Right cardiac atrium (tissue), 5 donors: ENCODE results near the gene ZBTB47. TPM values are rescaled to one million over a fixed set of nuclear protein-coding genes. Genes with fewer than 3 reads are reported as not detected.

Source experiments
- ATAC-seq, 2 donors: fragments of 200-7000 bp; cut with Tn5 transposase; one replicate each; pipeline versions ENCODE4 v1.8.0 to v1.9.1; 2020; ENCODE audit warnings: moderate library complexity in 2 of 2, mild to moderate bottlenecking in 1 of 2
- DNase-seq, 3 donors: peaks; one replicate each; pipeline ENCODE4 v3.0.0-alpha.2; 2020
- H3K27ac ChIP-seq: one replicate; pipeline ENCODE4 v1.5.1; 2013; ENCODE audit warnings: mild to moderate bottlenecking, low read length, control low read depth, moderate library complexity
- H3K27me3 ChIP-seq: one replicate; pipeline ENCODE4 v1.6.1; 2013; ENCODE audit not compliant: control insufficient read depth, insufficient read depth
- H3K4me1 ChIP-seq: one replicate; pipeline ENCODE4 v1.6.1; 2013; ENCODE audit warnings: low read length; ENCODE audit not compliant: control insufficient read depth, insufficient read depth
- H3K4me3 ChIP-seq: one replicate; pipeline ENCODE4 v1.5.1; 2013; ENCODE audit warnings: low read length, control low read depth
- H3K9me3 ChIP-seq: one replicate; pipeline ENCODE4 v1.6.1; 2013; ENCODE audit warnings: low read length; ENCODE audit not compliant: control insufficient read depth
- WGBS: extraction: QIAGEN DNeasy Blood & Tissue Kit; methylation state at CpG from one replicate; pipeline ENCODE4 v1.1.7; 2013; 5-methylcytosine and 5-hydroxymethylcytosine counted together
- intact Hi-C, 4 donors: fragments of 100-400 bp; cut with DNase I; formaldehyde crosslinking; loops; one replicate each; pipeline versions ENCODE4 v1.11.0 to v1.14.0; 2022 to 2023
- polyA plus RNA-seq: library from polyadenylated mRNA; stranded (reverse); fragments of 200-250 nt; gene quantifications from one replicate; pipeline ENCODE4 v1.2.3, GENCODE V29; 2013
- total RNA-seq, 4 donors: library from RNA; stranded (reverse); fragmentation: NEBNext Ultra II Directional; extraction: Animal tissue kit (Norgen Biotek cat#: 25700); gene quantifications; one replicate each; pipeline ENCODE4 v1.2.1, GENCODE V29; 2021
- donor health status: healthy with polysubstance abuse.
- donor health status: DM: no; HTN: yes; CAD: no.
- donor health status: DM: no; HTN: no; CAD: no.
- donor health status: DM: no; HTN: yes; CAD: no; lungs with severe emphysema.
- donor health status: DM: yes; HTN: yes; CAD: no.

The ZBTB47 gene
- total and polyA plus RNA-seq, 5 donors = 99.5 to 141 (median 113) TPM

DNA sequence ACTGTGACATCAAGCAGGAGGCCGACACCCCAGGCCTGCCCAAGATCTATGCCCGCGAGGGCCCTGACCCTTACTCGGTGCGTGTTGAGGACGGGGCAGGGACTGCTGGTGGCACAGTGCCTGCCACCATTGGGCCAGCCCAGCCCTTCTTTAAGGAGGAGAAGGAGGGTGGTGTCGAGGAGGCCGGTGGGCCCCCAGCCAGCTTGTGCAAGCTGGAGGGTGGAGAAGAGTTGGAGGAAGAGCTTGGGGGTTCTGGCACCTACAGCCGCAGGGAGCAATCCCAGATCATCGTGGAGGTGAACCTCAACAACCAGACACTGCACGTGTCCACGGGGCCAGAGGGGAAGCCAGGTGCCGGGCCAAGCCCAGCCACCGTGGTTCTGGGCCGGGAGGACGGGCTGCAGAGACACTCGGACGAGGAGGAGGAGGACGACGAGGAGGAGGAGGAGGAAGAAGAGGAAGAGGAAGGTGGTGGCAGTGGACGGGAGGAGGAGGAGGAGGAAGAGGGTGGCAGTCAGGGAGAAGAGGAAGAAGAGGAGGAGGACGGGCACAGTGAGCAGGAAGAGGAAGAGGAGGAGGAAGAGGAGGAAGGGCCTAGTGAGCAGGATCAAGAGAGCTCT is 5.4 kb downstream of the ZBTB47 start:
- Histone ChIP-seq H3K27ac (peak overlapping the region; percentile 18), H3K27me3 (no peaks in the 10 kb centered on the region), H3K4me1 (peaks cover 3% of the 10 kb centered on the region), H3K4me3 (no peak overlapping the region), H3K9me3 (no peaks in the 10 kb centered on the region)
- intact Hi-C loops = loop anchor here in 3 of 4 donors (5.0 to 10.0 kb wide), 3 partner anchors 54 to 86 kb away; partner anchors contain the start of gene NKTR (in 2 of the 3)
- DNase-seq = peak in 2 of 3 donors; percentile 54 to 68
- no peak for ATAC-seq
- 54% methylated on average over 22 of the region's 22 CpGs for WGBS

DNA sequence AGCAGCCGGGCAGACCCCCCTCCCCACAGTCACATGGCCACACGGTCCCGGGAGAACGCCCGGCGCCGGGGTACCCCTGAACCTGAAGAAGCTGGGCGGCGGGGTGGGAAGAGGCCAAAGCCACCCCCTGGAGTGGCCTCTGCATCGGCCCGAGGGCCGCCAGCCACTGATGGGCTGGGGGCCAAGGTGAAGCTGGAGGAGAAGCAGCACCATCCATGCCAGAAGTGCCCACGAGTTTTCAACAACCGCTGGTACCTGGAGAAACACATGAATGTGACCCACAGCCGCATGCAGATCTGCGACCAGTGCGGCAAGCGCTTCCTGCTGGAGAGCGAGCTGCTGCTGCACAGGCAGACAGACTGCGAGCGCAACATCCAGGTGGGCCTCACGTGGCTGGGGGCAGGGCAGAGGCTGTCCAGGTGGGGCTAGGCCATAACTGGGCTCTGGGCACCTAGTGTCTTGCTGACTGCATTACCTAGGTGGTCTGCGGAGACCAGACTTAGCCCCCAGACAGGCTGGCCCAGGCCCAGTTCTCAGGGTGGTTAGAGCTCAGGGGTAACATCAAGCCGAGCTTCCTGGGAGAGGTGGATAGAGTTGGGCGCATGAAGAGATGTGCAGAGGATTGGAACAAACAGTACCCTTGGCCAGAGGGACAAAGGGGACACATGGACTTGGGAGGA is 6.1 kb downstream of the ZBTB47 start:
- ATAC-seq = no peak
- 67% methylated on average over 25 of the region's 25 CpGs for WGBS
- intact Hi-C loops = loop anchor here (5.0 to 10.0 kb wide), 4 partner anchors 55 to 88 kb away; partner anchors contain the start of gene NKTR (in 2 of the 4)
- H3K4me1 ChIP-seq = peaks cover 3% of the 10 kb centered on the region
- H3K27me3 ChIP-seq = no peaks in the 10 kb centered on the region
- H3K27ac ChIP-seq = peak overlapping the region; percentile 76
- peak in 2 of 3 donors; percentile 65 to 74 for DNase-seq
- no peaks in the 10 kb centered on the region for H3K9me3 ChIP-seq
- no peak overlapping the region for H3K4me3 ChIP-seq

DNA sequence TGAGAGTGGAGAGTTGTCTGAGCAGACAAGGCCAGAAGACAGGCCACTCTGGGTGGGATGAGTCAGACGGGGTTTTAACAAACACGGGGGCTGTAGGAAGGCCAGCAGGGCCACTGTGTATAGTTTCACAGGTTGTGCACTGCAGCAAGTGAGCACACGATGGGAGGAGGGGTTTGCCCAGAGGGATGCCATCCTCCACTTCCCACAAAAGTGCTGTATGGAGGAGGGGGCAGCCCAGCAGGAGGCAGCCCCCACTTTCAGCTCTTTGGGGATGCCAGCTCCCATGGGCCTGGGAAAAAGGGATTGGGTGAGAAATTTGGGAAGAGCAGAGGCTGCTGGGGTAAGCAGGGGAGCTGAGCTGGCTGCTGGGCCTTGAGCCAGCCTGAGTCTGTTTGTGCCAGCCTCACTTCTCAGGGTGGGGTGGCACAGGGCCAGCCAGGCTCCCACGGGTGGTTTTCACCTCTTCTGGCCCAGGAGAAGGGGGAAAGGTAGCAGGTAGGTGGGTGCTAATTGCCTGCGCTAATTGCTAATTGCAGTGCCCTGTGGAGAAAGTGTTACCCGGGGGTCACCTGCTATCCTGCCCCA is 6.7 kb downstream of the ZBTB47 start:
- peak in 2 of 3 donors; percentile 83 to 84 for DNase-seq
- Histone ChIP-seq H3K4me1 (peaks cover 3% of the 10 kb centered on the region), H3K9me3 (no peaks in the 10 kb centered on the region), H3K27me3 (no peaks in the 10 kb centered on the region), H3K4me3 (no peak overlapping the region), H3K27ac (peak overlapping the region; percentile 76)
- WGBS = 52% methylated on average over 6 of the region's 6 CpGs
- no peak for ATAC-seq
- intact Hi-C loops = loop anchor here in 1 of 4 donors (5.0 kb wide), 1 partner anchor 87 kb away; no protein-coding TSS in a partner anchor

DNA sequence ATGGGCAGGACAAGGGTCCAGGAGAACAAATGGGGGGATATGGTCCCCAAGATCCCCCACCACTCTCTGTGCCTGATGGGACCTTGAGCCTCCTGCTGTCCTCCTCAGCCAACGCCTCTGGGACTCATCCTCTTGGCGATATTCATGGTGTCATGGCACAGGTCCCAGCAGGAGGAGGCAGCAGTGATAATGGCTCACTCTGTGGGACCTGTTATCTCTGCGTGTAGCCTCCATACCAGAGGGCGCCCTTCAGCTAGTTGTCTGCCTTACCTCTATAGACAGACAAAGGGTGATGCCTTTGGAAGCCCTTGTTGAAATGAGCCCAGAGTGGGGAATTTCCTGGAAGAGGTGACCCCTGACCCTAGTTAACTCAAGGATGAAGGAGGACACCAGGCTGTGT is 7.4 kb downstream of the ZBTB47 start:
- intact Hi-C loops = loop anchor here in 1 of 4 donors (5.0 kb wide), 1 partner anchor 86 kb away; no protein-coding TSS in a partner anchor
- Histone ChIP-seq H3K4me3 (no peak overlapping the region), H3K27me3 (no peaks in the 10 kb centered on the region), H3K4me1 (no peaks in the 10 kb centered on the region), H3K9me3 (no peaks in the 10 kb centered on the region), H3K27ac (peak overlapping the region; percentile 76)
- DNase-seq (peak in 2 of 3 donors; percentile 79 to 81), ATAC-seq (peak; percentile 22 to 41)
- WGBS = 52% methylated on average over 4 of the region's 4 CpGs

DNA sequence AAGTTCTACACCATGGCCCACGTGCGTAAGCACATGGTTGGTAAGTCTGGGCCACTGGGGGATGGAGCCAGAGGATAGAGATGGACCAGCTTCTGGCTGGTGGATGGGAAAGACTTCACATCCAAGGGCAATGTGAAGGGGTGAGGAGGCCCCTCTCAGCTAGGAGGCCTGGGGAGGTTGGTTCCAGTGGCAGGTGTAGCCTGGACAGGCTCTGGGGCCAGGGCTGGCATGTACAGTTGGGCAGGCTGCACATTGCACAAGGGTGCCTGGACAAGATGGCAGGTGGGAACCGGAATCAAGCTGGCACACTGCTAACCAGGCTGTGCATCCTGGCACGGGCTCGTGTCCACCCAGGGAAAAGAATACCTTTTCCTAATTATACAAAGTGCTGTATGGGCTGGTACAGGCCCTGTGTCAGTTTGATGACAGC is 8.1 kb downstream of the ZBTB47 start:
- Histone ChIP-seq H3K4me3 (no peak overlapping the region), H3K27me3 (no peaks in the 10 kb centered on the region), H3K9me3 (no peaks in the 10 kb centered on the region), H3K4me1 (peaks cover 3% of the 10 kb centered on the region), H3K27ac (peak overlapping the region; percentile 51)
- WGBS = 89% methylated on average over 5 of the region's 5 CpGs
- DNase-seq (no peak), ATAC-seq (no peak)
- intact Hi-C loops = loop anchor here in 1 of 4 donors (5.0 kb wide), 1 partner anchor 86 kb away; no protein-coding TSS in a partner anchor

DNA sequence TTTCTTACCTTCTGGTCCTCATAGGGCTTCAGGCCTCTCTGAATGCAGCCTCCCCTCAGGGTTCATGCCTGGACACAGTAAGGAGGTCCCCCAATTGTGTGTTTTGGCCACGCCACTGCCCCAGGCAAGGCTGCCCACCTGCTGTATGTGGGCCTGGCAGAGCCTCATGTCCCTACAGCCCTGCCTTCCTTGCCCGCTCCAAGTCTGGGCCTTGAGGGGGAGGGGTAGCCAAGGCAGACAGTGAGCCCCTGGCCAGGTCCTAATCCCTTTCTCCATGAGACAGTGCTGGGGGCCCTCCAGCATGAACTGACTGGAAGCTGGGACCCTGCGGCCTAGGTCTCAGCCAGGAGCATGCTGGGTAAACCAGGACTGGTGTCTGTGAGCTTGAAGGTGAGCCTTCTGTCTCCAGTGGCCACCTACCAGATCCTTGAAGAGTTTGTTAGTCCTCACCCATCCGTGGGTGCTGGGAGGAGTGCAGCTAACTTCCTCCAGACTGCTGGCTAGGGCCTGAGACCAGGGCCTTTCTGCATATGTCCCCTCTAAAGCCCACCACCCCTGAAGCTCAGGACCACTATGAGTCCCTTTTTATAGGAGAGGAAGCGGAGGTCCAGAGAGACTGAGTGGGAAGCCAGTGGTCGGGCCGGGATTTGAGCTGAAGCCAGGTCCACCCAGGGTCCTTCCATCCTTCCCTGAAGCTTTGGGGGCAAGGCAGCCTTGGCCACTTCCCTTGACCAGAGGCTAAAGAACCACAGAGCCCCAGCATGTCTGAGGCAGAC is 8.7 kb downstream of the ZBTB47 start:
- H3K9me3 ChIP-seq = no peaks in the 10 kb centered on the region
- intact Hi-C loops = loop anchor here in 1 of 4 donors (5.0 kb wide), 1 partner anchor 85 kb away; no protein-coding TSS in a partner anchor
- 85% methylated on average over 7 of the region's 7 CpGs for WGBS
- DNase-seq (no peak), ATAC-seq (no peak)
- H3K4me3 ChIP-seq = no peak overlapping the region
- peaks cover 5% of the 10 kb centered on the region for H3K4me1 ChIP-seq
- no peaks in the 10 kb centered on the region for H3K27me3 ChIP-seq
- no peak overlapping the region for H3K27ac ChIP-seq

DNA sequence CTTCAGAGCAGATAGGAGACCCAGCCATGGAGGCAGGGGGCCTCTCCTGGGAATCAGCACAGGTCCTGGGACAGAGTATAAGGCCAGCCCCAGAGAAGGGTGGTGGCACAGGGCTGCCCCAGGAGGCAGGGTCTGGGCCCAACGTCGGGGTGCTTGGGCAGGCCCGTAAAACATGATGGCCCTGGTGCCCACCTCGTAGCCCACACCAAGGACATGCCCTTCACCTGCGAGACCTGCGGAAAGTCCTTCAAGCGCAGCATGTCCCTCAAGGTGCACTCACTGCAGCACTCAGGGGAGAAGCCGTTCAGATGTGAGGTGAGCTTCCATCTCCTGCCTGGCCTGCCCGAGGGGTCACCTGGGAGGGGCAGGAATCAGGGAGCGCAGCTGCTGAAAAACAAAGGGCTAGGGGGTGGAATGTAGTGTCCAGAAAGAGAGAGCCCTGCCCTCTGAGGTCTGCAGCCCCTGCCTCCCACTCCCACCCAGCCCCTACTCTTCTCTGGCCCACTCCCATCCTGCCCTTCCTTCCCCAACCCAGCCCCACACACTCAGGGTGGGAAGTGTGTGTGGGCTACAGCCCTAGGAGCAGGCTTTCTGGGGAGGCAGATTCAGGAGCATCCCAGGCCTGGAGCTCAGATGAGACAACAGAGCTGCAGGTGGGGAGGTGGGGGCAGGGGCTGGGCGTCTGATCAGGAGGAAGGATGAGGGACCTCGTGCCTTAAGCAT is 9.5 kb downstream of the ZBTB47 start:
- no peak overlapping the region for H3K4me3 ChIP-seq
- no peak overlapping the region for H3K27ac ChIP-seq
- H3K9me3 ChIP-seq = no peaks in the 10 kb centered on the region
- H3K27me3 ChIP-seq = no peaks in the 10 kb centered on the region
- intact Hi-C loops = loop anchor here in 1 of 4 donors (5.0 kb wide), 1 partner anchor 84 kb away; no protein-coding TSS in a partner anchor
- no peak for ATAC-seq
- DNase-seq = peak in 1 of 3 donors; percentile 56
- WGBS = 86% methylated on average over 12 of the region's 12 CpGs
- H3K4me1 ChIP-seq = peaks cover 5% of the 10 kb centered on the region

DNA sequence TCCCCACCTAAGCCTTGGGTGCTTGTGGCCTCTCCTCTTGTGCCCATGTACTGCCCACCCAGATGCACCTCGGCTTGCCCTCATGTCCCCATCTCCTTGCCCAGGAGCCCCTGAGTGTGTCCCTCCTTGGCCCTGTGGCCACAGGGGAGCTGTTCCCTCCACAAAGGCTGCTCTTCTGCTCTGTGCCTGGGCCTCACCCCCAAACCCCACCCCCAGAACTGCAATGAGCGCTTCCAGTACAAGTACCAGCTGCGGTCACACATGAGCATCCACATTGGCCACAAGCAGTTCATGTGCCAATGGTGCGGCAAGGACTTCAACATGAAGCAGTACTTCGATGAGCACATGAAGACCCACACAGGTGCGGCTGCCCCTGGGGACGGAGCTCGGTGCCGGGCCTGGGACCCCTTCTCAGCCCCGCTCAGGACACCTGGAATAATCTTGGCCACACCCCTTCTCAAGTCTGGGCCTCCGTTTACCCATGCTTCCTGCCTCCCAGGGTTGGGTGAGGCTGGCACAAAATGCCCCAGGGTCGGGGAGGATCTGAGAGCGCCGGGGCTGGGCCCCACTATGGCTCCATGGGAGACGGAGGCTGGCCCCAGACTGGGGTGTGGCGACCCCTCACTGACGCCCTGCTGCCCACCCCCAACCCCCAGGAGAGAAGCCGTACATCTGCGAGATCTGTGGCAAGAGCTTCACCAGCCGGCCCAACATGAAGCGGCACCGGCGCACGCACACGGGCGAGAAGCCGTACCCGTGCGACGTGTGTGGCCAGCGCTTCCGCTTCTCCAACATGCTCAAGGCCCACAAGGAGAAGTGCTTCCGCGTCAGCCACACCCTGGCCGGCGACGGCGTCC is 10.3 kb downstream of the ZBTB47 start:
- Histone ChIP-seq H3K4me3 (no peak overlapping the region), H3K27ac (no peak overlapping the region), H3K9me3 (no peaks in the 10 kb centered on the region), H3K4me1 (peaks cover 5% of the 10 kb centered on the region), H3K27me3 (no peaks in the 10 kb centered on the region)
- intact Hi-C loops = loop anchor here in 1 of 4 donors (5.0 kb wide), 1 partner anchor 83 kb away; no protein-coding TSS in a partner anchor
- 87% methylated on average over 38 of the region's 38 CpGs for whole genome bisulfite sequencing
- DNase-seq (peak in 2 of 3 donors; percentile 64 to 65), ATAC-seq (no peak)

DNA sequence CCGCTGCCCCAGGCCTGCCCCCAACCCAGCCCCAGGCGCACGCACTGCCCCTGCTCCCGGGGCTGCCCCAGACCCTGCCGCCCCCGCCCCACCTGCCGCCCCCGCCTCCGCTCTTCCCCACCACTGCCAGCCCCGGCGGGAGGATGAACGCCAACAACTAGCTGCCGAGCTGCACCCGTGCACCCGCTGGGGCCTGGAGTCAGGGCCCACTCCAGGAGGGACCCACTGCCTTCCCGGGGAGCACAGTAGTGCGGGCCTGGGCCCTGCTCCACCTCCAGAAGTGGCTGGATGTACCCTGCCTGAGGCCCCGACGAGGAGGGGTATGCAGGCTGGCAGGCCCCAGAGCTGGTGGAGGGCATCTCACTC is 10.9 kb downstream of the ZBTB47 start:
- intact Hi-C loops = loop anchor here in 1 of 4 donors (5.0 kb wide), 1 partner anchor 83 kb away; no protein-coding TSS in a partner anchor
- no peaks in the 10 kb centered on the region for H3K9me3 ChIP-seq
- no peak for DNase-seq
- H3K27ac ChIP-seq = no peak overlapping the region
- no peak for ATAC-seq
- no peaks in the 10 kb centered on the region for H3K27me3 ChIP-seq
- H3K4me3 ChIP-seq = no peak overlapping the region
- WGBS = 84% methylated on average over 19 of the region's 19 CpGs
- H3K4me1 ChIP-seq = peaks cover 5% of the 10 kb centered on the region
